HEK293T (cell line): ENCODE results near the gene ZNF311.

Experiments
- ELF4 ChIP-seq: fragments of 450-650 bp; IDR thresholded peaks from 2 replicates; pipeline ENCODE4 v1.6.1; 2017; ENCODE audit warnings: antibody characterized with exemption
- FOXA1 ChIP-seq: fragments of 450-650 bp; IDR thresholded peaks from 2 replicates; pipeline ENCODE4 v1.6.1; 2016; ENCODE audit warnings: mild to moderate bottlenecking
- FOXK2 ChIP-seq: fragments of 450-650 bp; IDR thresholded peaks from 2 replicates; pipeline ENCODE4 v1.6.1; 2016; ENCODE audit warnings: mild to moderate bottlenecking
- FOXM1 ChIP-seq: fragments of 450-650 bp; IDR thresholded peaks from 2 replicates; pipeline ENCODE4 v1.6.1; 2017; ENCODE audit warnings: mild to moderate bottlenecking, borderline replicate concordance
- HDGF ChIP-seq: fragments of 450-650 bp; IDR thresholded peaks from 2 replicates; pipeline ENCODE4 v1.6.1; 2017; ENCODE audit warnings: antibody characterized with exemption, borderline replicate concordance
- L3MBTL2 ChIP-seq: fragments of 450-650 bp; conservative IDR thresholded peaks from 2 replicates; pipeline ENCODE4 v1.6.1; 2016; ENCODE audit warnings: mild to moderate bottlenecking
- SP1 ChIP-seq: fragments of 450-650 bp; IDR thresholded peaks from 2 replicates; pipeline ENCODE4 v1.6.1; 2017
- SUZ12 ChIP-seq: fragments of 450-650 bp; IDR thresholded peaks from 2 replicates; pipeline ENCODE4 v1.6.1; 2016; ENCODE audit warnings: mild to moderate bottlenecking
- TARDBP ChIP-seq: fragments of 450-650 bp; IDR thresholded peaks from 2 replicates; pipeline ENCODE4 v1.6.1; 2016

DNA sequence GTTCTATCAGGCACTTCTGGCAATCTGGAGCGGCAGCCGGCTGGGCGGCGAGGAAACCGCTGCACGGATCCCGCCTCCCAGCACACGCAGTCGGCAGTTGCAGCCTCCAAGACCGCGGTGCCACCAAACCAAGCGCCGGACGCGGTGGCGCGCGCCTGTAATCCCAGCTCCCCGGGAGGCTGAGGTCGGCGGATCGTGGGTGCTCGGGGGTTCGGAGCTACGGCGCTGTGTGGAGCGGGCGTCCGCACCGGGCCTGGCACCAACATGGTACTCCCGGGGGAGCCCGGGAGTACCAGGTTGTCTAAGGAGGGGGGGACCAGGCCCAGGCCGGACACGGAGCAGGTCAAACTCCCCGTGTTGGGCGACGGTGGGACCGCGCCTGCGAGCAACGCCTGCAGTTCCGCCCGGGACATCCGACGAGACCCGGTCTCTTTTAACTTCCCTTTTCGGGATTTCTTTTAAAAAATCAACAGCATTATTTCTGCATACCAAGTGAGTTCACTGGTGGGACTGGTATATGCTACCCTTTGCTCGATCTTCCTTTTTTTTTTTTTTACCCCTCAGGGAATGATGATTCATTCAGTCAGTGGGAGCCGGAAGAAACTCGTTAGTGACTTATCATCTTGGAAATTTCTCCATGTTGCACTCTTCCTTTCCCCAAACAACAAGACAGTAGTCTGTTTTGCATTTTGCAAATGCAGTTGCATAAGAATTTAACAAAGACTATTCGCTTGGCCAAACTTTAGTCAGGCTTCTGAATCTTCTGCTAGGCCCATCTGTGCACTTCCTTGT is 27.6 kb downstream of the ZNF311 start:
- TF ChIP-seq HDGF (no peak), ELF4 (no peak), SP1 (no peak), FOXM1 (no peak), TARDBP (no peak), L3MBTL2 (no peak), SUZ12 (no peak), FOXK2 (no peak), FOXA1 (no peak)
